Activated CD4-positive, CD25-positive, alpha-beta regulatory T cell (primary cell): Measurements from ENCODE around the gene PIKFYVE.
"Not testable (repeated sequence)": the region's sequence is repeated elsewhere in the genome, so short reads cannot be mapped to it uniquely, and the experiment has no call there.

Source experiments
- DNase-seq, 4 experiments: peaks; one replicate each; lab custom pipeline; 2025; lab: John Stamatoyannopoulos, UW

Gene PIKFYVE

GRCh38 chr2:208255557-208256106 lies 10.4 kb upstream of the PIKFYVE start:
- DNase-seq = no peak

GRCh38 chr2:208256192-208256782 lies 9.8 kb upstream of the PIKFYVE start:
- DNase-seq = no peak

GRCh38 chr2:208256849-208257813 lies 8.9 kb upstream of the PIKFYVE start:
- DNase-seq = not testable (repeated sequence)

- peak in 2 of 4 experiments; percentile 7 to 34 for DNase-seq
Measured at GRCh38 chr2:208265371-208265800, 669 bp upstream of the PIKFYVE start.

- DNase-seq = no peak
Measured at GRCh38 chr2:208266553-208266893, 468 bp downstream of the PIKFYVE start.

GRCh38 chr2:208266936-208267335 lies 881 bp downstream of the PIKFYVE start:
- no peak for DNase-seq

GRCh38 chr2:208267526-208267925 lies 1.5 kb downstream of the PIKFYVE start:
- not testable (repeated sequence) for DNase-seq

GRCh38 chr2:208268156-208268952 lies 2.3 kb downstream of the PIKFYVE start:
- no peak for DNase-seq

GRCh38 chr2:208269091-208269490 lies 3.0 kb downstream of the PIKFYVE start:
- DNase-seq = no peak

GRCh38 chr2:208274748-208275147 lies 8.7 kb downstream of the PIKFYVE start:
- no peak for DNase-seq

GRCh38 chr2:208278549-208278948 lies 12.5 kb downstream of the PIKFYVE start:
- no peak for DNase-seq

GRCh38 chr2:208279236-208279635 lies 13.2 kb downstream of the PIKFYVE start:
- no peak for DNase-seq

GRCh38 chr2:208280234-208280633 lies 14.2 kb downstream of the PIKFYVE start:
- DNase-seq = no peak

GRCh38 chr2:208280933-208281332 lies 14.9 kb downstream of the PIKFYVE start:
- no peak for DNase-seq

- no peak for DNase-seq
Measured at GRCh38 chr2:208285853-208286252, 19.8 kb downstream of the PIKFYVE start.

- DNase-seq = no peak
Measured at GRCh38 chr2:208294482-208295024, 28.5 kb downstream of the PIKFYVE start.

- DNase-seq = no peak
Measured at GRCh38 chr2:208295834-208296233, 29.8 kb downstream of the PIKFYVE start.

- no peak for DNase-seq
Measured at GRCh38 chr2:208296610-208297009, 30.6 kb downstream of the PIKFYVE start.

- no peak for DNase-seq
Measured at GRCh38 chr2:208297961-208298360, 31.9 kb downstream of the PIKFYVE start.

GRCh38 chr2:208300847-208301618 lies 35.0 kb downstream of the PIKFYVE start:
- DNase-seq = no peak

- no peak for DNase-seq
Measured at GRCh38 chr2:208304157-208304556, 38.1 kb downstream of the PIKFYVE start.
